GM18499 (cell line): Measurements from ENCODE around the gene MSI1.
"Not testable (repeated sequence)": the region's sequence is repeated elsewhere in the genome, so short reads cannot be mapped to it uniquely, and the experiment has no call there.

Experiments
- ATAC-seq: cut with Tn5 transposase; IDR thresholded peaks from one replicate; pipeline ENCODE4 v1.9.1; 2021; ENCODE audit warnings: moderate number of reproducible peaks; ENCODE audit not compliant: insufficient read depth, unreplicated experiment

MSI1 gene

DNA sequence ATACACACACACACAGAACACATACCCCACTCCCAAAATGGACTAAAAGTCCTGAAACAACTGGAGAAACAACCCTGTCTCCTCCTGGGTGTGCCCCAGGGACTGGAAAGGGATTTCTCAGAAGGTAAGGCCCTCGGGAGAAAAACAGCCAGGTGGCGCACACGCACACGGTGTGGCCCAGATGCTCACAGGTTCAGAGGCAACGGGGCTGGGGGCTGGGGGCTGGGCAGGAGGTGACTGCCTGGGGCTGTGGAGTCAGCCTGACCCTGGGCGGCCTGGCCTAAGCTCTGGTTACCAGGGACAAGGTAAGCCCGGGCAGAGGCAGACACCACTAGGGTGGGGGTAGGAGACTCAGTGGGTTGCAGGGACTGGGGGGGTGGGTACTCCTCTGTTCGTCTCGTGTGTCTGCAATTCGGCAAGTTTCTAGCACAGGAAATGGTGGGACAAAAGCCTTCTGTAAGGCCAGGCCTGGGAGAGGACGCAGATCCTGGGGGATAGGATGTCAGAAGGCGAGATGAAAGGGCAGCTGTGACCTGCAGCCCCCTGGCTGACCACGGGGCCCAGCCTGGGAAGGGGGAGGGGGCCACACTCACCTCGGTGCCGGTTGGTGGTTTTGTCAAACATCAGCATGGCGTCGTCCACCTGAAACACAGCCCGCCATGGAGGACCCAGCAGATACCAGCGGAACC is 10.4 kb downstream of the MSI1 start:
- no peak for ATAC-seq

DNA sequence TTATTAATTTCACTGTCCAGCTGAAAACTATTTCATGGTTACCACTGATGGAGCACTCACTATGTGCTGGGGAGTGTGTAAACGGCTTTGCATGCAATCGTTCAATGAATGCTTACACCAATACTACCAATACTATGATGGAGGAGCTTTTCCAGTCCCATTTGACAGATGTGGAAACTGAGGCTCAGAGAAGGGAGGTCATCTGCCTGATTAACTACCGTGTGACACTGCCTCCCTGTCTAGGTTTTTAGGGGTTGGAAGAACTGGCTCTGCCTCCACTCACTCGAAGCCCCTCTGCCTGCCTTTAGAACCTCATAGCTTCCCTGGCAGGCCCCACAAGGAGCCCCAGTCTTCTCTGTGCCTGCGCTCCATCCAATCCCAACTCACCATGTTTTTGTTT is 11.9 kb downstream of the MSI1 start:
- ATAC-seq = no peak

DNA sequence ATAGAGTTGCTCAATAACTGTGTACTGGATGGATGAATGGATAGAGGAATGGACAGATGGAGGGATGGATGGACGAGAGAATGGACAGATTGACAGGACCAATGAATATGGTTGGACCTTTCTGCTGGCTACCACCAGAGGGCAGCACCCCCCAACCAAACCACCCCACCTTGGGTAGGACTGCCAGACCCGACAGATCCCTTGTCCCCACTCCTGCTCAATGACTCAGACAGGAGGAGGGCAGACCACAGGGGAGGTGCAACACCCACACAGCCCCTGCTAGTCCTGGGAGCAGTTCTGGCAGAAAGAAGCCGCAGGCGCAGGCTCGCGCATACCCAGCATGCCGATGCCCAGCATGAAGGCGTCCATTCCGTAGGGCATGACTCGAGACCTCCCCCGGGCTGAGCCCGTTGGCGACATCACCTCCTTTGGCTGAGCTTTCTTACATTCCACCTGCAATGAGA is 12.4 kb downstream of the MSI1 start:
- no peak for ATAC-seq

DNA sequence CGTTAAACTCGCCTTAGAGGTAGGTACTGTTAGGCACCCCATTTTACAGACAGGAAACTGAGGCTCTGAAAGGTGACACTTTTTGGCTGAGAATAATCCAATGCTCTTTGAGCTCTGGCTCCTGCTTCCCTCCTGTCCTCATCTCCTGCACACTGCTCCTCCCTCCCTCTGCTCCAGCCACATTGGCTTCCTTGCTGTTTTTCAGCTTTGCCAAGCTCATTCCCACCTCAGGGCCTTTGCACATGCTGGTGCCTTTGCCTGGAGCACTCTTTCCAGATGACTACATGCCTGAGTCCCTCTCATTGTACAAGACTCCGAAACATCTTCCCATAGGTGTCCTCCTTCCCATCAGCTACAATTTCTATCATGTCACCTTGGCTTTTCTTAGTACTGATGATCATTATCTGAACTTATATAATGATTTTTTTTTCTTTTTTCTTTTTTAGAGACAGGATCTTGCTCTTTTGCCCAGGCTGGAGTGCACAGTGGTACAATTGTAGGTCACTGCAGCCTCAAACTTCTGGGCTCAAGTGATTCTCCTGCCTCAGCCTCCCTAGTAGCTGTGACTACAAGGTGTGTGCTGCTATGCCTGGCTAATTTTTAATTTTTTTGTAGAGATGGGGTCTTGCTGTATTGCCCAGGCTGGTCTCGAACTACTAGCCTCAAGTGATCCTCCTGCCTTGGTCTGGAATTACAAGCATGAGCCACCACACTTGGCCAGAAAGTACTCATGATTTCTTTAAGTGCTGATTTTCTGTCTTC is 15.2 kb downstream of the MSI1 start:
- ATAC-seq = no peak

- no peak for ATAC-seq
Measured at GRCh38 chr12:120353136-120353535, 15.8 kb downstream of the MSI1 start.

DNA sequence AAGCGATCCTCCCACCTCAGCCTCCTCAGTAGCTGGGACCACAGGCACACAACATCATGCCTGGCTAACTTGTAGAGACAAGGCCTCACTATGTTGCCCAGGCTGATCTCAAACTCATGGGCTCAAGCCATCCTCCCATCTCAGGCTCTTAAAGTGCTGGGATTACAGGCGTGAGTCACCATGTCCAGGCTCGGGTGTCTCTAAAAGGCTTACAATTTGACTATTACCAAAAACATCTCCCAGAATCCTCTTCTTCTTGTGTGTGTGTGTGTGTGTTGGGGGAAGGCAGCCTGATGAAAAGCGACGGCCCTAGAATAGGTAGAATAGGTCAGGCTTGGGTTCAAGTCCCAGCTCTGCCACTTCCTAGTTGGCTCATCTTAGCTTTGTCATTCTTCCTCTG is 16.8 kb downstream of the MSI1 start:
- no peak for ATAC-seq

GRCh38 chr12:120350576-120351350 is 18.2 kb downstream of the MSI1 start:
- ATAC-seq = no peak

DNA sequence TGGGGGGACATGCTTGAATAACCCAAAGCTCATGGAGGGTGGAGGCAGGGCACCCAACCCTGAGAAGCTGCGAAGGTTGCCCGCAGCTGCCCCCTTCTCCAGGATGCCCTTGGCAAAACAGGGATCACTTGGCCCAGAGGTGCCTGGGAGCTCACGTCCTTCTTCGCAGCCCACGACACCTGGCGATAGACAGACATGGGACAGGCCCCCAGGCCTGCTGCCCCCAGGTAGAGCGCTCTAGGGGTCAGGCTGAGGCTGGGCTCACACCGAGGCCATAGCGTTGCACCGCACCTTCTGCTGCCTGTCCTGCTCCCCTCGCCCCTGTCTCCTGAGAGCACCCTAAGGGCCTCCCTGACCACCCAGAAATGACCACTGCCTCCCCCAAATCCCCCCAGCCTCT is 21.2 kb downstream of the MSI1 start:
- ATAC-seq = no peak

DNA sequence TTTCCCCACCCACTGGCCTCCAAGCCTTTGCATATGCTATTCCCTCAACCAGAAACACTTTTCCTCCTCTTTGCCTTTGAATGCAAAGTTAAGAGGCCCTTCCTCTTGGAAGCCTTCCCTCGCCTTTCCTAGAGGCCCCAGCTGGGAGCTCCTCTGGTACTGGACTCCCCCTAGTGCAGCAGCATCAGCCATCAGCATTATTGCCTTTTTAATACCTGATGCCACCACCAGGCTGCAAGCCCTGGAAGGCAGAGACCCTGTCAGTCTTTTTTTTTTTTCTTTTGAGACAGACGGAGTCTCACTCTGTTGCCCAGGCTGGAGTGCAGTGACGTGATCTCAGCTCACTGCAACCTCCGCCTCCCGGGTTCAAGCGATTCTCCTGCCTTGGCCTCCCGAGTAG is 22.3 kb downstream of the MSI1 start:
- no peak for ATAC-seq

DNA sequence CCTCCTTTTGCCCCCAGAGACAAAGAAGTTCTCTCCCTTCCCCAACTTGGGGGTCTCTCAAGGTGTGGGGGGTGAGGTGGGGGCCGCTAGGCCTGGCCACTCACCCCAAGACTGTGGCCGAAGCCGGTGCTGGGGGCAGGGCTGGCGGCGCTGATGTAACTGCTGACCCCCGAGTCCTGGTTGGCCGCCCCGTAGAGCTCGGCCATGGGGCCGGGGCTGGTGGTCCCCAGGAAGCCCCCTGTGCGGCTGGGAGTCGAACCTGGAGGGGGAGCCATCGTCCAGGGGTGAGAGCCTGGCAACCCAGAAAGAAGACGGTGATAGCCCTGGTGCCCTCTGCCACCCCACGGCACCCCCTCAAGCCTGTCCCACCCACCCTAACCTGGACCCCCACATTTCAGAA is 22.9 kb downstream of the MSI1 start:
- ATAC-seq = no peak

GRCh38 chr12:120343692-120344091 is 25.3 kb downstream of the MSI1 start:
- no peak for ATAC-seq

DNA sequence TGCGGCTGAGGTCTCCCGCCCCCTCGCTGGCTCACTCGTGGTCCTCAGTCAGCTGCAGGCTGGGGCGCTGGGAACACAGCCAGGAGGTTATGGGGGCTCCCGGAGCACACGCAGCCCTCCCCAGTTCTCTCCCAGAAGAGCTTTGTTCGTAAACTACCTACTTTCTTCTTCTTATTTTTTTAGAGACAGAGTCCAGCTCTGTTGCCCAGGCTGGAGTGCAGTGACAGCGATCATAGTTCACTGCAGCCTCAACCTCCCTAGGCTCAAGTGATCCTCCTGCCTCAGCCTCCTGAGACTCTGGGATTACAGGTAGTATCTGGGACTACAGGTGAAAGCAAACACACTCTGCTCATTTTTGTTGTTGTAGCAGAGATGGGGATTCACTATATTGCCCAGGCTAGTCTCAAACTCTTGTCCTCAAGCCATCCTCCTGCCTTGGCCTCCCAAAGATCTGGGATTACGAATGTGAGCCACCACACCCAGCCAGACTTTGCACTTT is 25.9 kb downstream of the MSI1 start:
- no peak for ATAC-seq

DNA sequence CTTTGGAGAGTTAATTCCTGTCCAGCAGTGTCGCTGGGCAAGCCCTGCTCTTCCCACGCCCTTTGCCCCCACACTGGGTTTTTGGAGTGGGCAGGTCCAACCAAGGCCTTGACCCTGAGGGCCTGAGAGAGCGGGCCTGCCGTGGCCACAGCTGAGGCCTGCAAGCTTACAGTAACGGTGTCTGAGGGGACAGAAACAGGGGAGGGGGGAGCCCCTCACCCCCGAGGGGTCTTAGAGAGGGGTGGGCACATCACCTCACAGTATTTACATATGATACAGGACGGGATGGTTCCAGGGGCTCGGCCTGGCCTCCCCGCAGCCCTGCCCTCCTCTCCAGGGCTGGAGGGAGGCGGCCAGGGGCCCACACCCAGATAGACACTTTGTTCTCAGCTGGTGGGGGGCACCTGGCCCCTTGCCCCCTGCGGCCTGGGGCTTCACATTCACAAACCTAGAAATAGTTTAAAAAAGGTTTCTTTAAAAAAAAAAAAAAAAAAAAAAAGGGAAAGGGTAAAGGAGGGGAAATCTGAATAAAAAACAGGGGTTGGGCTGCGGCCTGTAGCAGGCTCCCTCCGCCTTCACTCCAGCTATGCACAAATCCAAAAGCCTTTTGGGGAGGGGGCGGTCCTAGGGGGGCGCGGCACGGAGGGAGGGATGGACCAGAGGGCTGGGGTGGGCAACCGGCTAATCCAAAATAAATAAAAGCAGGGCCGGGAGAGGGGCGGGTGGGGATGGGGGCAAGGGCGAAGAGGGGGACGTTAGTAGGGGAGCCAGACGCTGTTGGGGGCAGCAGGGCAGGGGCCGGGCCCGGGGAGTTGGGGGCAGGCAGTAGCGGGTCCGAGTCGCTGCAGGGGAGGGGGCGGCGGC is 26.6 kb downstream of the MSI1 start:
- ATAC-seq = no peak

DNA sequence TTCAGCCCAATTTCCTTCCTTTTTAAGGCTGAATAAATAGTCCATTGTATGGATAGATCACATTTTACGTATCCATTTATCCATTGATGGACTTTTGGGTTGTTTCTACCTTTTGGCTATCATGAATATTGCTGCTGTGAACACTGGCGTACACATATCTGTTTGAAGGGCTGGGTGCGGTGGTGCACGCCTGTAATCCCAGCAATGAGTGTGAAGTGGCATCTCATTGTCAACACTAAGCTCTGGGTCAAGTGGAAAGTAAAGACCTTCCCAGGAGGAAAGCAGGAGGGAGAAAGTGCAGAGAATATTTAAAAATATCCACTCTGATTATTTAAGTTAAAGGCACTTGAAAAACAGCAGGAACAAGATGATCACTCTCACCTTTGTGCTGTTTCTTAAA is 29.7 kb downstream of the MSI1 start:
- no peak for ATAC-seq

DNA sequence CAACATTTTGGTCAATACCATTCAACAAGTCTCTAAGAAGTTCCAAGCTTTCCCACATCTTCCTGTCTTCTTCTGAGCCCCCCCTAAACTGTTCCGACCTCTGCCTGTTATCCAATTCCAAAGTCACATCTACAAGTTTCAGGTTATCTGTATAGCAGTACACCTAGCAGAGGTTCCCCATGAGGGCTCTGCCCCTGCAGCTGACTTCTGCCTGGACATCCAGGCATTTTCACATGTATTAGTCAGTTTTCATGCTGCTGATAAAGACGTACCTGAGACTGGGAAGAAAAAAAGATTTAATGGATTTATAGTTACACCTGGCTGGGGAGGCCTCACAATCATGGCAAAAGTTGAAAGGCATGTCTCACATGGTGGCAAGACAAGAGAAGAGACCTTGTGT is 31.2 kb downstream of the MSI1 start:
- ATAC-seq = no peak

GRCh38 chr12:120336392-120336791 is 32.6 kb downstream of the MSI1 start:
- not testable (repeated sequence) for ATAC-seq

GRCh38 chr12:120335447-120335846 is 33.5 kb downstream of the MSI1 start:
- not testable (repeated sequence) for ATAC-seq

- no peak for ATAC-seq
Measured at GRCh38 chr12:120332523-120332922, 36.4 kb downstream of the MSI1 start.

DNA sequence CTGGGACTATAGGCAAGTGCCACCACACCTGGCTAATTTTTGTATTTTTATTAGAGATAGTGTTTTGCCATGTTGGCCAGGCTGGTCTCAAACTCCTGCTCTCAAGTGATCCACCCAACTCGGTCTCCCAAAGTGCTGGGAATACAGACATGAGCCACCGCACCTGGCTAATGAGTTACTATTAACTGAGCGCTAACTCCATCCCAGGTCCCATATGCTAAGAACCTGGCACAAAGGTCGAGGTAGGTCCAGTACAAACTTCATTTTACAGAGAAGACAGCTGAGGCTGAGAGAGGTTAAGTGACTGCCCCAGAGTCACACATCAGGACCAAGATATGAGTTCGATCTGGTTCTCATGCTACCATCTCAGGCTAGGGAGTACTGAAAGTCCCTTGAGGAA is 36.9 kb downstream of the MSI1 start:
- no peak for ATAC-seq

- no peak for ATAC-seq
Measured at GRCh38 chr12:120331390-120331789, 37.6 kb downstream of the MSI1 start.
